SKM-1 (cell line): Measurements from ENCODE around the gene ASRGL1.
"Not testable (repeated sequence)": the region's sequence is repeated elsewhere in the genome, so short reads cannot be mapped to it uniquely, and the experiment has no call there.

Experiments
- DNase-seq: peaks from one replicate; lab custom pipeline; 2025; ENCODE audit not compliant: unreplicated experiment; lab: John Stamatoyannopoulos, UW

Gene ASRGL1

GRCh38 chr11:62337303-62338181 lies at the start of gene ASRGL1:
Gene ASRGL1, plus strand, starts transcription at chr11:62337448. Its CDS starts 530 bp downstream, at chr11:62337978.
- DNase-seq, result peak; percentile 52

GRCh38 chr11:62295504-62295903 lies 41.7 kb upstream of the ASRGL1 start:
- DNase-seq, result no peak

- no peak for DNase-seq
These were observed 38.3 kb upstream of the ASRGL1 start, which contains the start of gene SCGB1D4 for GRCh38 chr11:62298975-62299374. Gene SCGB1D4, minus strand, starts transcription at chr11:62299075. Its CDS starts 65 bp downstream, at chr11:62299010.

- no peak for DNase-seq
These were observed 31.0 kb upstream of the ASRGL1 start for GRCh38 chr11:62306227-62306626.

GRCh38 chr11:62307950-62308349 lies 29.3 kb upstream of the ASRGL1 start:
- DNase-seq, result no peak

- no peak for DNase-seq
These were observed 27.3 kb upstream of the ASRGL1 start for GRCh38 chr11:62309991-62310390.

- no peak for DNase-seq
These were observed 21.8 kb upstream of the ASRGL1 start for GRCh38 chr11:62315431-62315830.

- DNase-seq, result no peak
These were observed 14.7 kb upstream of the ASRGL1 start for GRCh38 chr11:62322524-62322923.

- peak; percentile 92 for DNase-seq
These were observed 12.3 kb upstream of the ASRGL1 start for GRCh38 chr11:62324731-62325556.

- not testable (repeated sequence) for DNase-seq
These were observed 11.5 kb upstream of the ASRGL1 start for GRCh38 chr11:62325781-62326180.

- not testable (repeated sequence) for DNase-seq
These were observed 10.5 kb upstream of the ASRGL1 start for GRCh38 chr11:62326719-62327118.

- DNase-seq, result not testable (repeated sequence)
These were observed 9.7 kb upstream of the ASRGL1 start for GRCh38 chr11:62327541-62327940.

- DNase-seq, result not testable (repeated sequence)
These were observed 6.0 kb upstream of the ASRGL1 start for GRCh38 chr11:62331264-62331663.

GRCh38 chr11:62333768-62334167 lies 3.5 kb upstream of the ASRGL1 start:
- DNase-seq, result peak; percentile 5

GRCh38 chr11:62336949-62337302 lies 322 bp upstream of the ASRGL1 start:
- not testable (repeated sequence) for DNase-seq

- DNase-seq, result no peak
These were observed 970 bp downstream of the ASRGL1 start for GRCh38 chr11:62338218-62338617.

- DNase-seq, result peak; percentile 58
These were observed 3.1 kb downstream of the ASRGL1 start for GRCh38 chr11:62340269-62340901.

GRCh38 chr11:62341588-62341987 lies 4.3 kb downstream of the ASRGL1 start:
- no peak for DNase-seq

- DNase-seq, result peak; percentile 36
These were observed 6.5 kb downstream of the ASRGL1 start for GRCh38 chr11:62343646-62344190.

GRCh38 chr11:62344210-62344609 lies 7.0 kb downstream of the ASRGL1 start:
- peak; percentile 50 for DNase-seq

GRCh38 chr11:62345861-62346260 lies 8.6 kb downstream of the ASRGL1 start:
- DNase-seq, result no peak
